Omental fat pad (tissue), 4 donors: ENCODE results near the gene EVI5. TPM values are rescaled to one million over a fixed set of nuclear protein-coding genes. Genes with fewer than 3 reads are reported as not detected.

Experiments used
- ATAC-seq: fragments of 150-250 bp; one replicate; pipeline ENCODE4 v1.9.1; 2016; ENCODE audit warnings: mild to moderate bottlenecking, moderate library complexity; ENCODE audit not compliant: low FRiP score
- DNase-seq: peaks from one replicate; pipeline ENCODE4 v3.0.0-alpha.2; 2019; ENCODE audit warnings: low spot score
- total RNA-seq, 4 donors: library from RNA; depleted of rRNA; stranded (reverse); fragments of >200 nt; gene quantifications; one replicate each; pipeline ENCODE4 v1.1.0, GENCODE V29; 2016
- TF ChIP-seq, protein P1 (sequence below), 3 donors: fragments of 450-650 bp; IDR thresholded peaks; one replicate each; pipeline ENCODE4 v1.5.1; 2016 to 2017; ENCODE audit warnings: antibody characterized with exemption in 3 of 3, mild to moderate bottlenecking in 3 of 3, moderate library complexity in 2 of 3

The EVI5 gene
- total RNA-seq, 4 donors from 2014 or later: 25.9 to 38.3 (median 30.7) TPM

DNA sequence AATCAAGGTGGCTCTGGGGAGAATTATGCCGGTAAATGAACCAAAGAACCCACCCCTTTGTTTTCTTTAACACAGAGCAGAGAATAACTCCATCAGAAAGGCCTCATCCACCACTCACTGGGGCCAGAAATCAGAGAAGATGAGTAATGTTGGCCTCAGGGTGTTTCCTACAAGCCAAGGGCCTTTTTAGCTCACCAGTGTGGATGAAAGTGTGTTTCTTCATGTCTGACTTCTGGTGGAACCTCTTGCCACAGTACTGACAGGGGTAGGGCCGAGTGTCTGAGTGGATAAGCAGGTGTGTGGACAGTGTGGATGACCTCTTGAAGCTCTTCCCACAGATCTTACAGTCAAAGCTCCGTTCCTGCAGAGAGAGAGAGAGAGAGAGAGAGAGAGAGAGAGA is 306.5 kb downstream of the EVI5 start:
- no peak for ATAC-seq
- DNase-seq: no peak
- TF ChIP-seq, protein P1, sequence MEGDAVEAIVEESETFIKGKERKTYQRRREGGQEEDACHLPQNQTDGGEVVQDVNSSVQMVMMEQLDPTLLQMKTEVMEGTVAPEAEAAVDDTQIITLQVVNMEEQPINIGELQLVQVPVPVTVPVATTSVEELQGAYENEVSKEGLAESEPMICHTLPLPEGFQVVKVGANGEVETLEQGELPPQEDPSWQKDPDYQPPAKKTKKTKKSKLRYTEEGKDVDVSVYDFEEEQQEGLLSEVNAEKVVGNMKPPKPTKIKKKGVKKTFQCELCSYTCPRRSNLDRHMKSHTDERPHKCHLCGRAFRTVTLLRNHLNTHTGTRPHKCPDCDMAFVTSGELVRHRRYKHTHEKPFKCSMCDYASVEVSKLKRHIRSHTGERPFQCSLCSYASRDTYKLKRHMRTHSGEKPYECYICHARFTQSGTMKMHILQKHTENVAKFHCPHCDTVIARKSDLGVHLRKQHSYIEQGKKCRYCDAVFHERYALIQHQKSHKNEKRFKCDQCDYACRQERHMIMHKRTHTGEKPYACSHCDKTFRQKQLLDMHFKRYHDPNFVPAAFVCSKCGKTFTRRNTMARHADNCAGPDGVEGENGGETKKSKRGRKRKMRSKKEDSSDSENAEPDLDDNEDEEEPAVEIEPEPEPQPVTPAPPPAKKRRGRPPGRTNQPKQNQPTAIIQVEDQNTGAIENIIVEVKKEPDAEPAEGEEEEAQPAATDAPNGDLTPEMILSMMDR (IDR thresholded peaks at IDR 0.05): no peak

DNA sequence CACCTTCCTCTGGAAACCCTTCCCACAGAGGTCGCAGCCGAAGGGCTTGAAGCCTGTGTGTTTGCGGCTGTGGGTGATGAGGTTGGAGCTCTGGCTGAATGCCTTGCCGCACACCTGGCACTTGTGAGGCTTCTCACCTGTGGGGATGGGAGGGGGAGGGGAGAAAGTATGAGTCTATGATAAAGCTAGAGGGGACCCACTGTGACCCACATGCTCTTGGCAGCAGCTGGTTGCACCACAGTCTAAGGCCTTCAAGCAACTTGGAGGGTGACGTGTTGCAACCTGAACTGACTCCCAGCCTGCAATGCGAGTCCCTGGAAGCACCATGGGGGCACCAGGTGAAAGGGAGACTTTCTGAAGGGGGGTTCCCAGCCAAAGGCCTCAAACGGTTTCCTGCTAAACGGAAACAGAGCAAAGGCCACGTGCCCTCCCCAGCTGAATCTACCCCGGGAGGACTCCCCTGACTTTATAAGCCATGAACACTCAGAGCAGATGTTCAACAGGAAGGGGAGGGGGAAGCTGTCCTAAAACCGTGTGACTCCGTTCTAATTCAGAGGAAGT is 308.8 kb downstream of the EVI5 start:
- DNase-seq (no peak), ATAC-seq (no peak)
- TF ChIP-seq, protein P1 (IDR thresholded peaks at IDR 0.05): no peak

GRCh38 chr1:92475029-92475428 is 309.9 kb downstream of the EVI5 start:
- TF ChIP-seq, protein P1 (IDR thresholded peaks at IDR 0.05): no peak
- ATAC-seq: no peak

DNA sequence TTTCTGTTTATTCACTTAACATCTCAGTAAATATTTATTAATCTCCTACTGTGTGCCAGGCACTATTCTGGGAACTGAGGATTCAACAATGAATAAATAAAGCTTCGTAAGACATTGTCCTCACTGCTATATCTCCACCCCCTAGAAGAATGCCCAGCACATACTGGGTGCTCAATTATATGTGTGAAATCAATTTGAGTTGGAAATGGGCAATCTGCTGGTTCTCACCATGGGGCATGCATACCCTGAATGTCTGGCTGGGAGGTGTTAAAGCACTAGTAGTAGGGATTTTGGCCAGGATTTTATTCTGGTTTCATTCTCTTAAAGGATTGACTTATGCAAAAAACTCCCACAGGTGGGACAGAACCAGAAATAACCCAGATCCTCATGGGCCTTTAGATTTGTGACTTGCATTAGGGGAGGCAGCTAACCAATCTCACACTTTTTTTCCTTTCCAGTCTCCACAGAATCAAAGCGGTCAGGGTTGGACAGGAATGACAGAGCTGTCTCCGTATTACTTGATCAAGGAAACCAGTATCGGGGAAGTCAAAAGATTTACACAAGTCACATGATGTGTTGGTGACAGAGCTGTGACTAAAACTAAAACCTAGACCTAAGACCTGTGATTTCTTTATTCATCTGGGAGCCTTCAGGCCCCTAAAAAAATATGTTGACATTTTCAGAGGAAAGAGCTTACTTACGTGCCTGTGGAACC is 311.0 kb downstream of the EVI5 start:
- no peak for ATAC-seq
- TF ChIP-seq, protein P1 (IDR thresholded peaks at IDR 0.05): no peak
- no peak for DNase-seq

More at GRCh38 chr1:92475029-92475428, 309.9 kb downstream of the EVI5 start:
- DNase-seq: no peak

GRCh38 chr1:92470216-92470615 is 314.7 kb downstream of the EVI5 start:
- ATAC-seq: no peak
- DNase-seq: no peak
- TF ChIP-seq, protein P1 (IDR thresholded peaks at IDR 0.05): no peak

DNA sequence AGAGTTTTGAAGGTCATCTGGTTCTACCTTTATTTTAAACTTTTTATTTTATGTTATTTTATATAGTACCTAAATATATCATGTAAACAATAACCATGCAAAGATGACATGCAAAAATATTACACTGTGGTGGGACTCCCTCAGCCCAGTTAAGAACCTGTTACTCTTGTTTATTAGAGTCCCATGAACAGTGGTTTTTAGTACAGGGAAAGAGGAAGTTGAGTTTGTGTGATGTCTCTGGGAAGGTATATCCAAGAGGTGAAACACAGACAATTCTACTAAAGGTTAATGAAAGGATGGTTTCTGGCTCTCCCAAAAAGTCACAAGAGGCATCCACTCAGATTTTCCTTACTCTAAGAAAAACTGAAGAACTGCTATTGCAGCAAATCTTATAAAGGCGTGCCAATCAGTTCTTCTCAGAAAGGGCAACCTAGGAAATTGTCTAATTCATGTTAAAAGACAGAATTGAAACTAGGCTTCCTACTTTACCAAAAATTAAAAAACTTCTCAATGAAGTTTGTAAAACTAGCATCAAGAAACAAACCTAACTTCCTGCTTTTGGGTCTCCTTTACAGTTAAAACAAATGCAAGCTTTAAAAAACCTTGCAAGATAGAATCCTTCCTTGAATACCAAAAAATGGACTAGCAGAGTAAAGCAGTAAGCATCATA is 318.1 kb downstream of the EVI5 start:
- TF ChIP-seq, protein P1 (IDR thresholded peaks at IDR 0.05): no peak
- DNase-seq (no peak), ATAC-seq (no peak)
